PC-9 (cell line): ENCODE measurements around the gene IDH3B.

Source experiments
- CTCF ChIP-seq: fragments of 200-600 bp; sonication (generic); conservative IDR thresholded peaks from 2 replicates; pipeline ENCODE4 v1.6.1; 2017; ENCODE audit warnings: mixed run types, antibody characterized with exemption, mild to moderate bottlenecking, moderate library complexity
- EZH2 ChIP-seq: fragments of 200-600 bp; sonication (generic); IDR thresholded peaks from 2 replicates; pipeline ENCODE4 v1.8.0; 2017; ENCODE audit warnings: antibody characterized with exemption, low read depth

GRCh38 chr20:2617099-2617714 lies 46.8 kb downstream of the IDH3B start:
- no peak for TF ChIP-seq CTCF
- no peak for TF ChIP-seq EZH2
